ENCODE measurements around the gene NRDC. TPM values are rescaled to one million over a fixed set of nuclear protein-coding genes. Genes with fewer than 3 reads are reported as not detected.

The NRDC gene
- total and polyA plus RNA-seq, 9 of the 15 experiments (the other 6 are each of a cell fraction or from before 2014, with no cell fraction given): 102 to 371 (median 201) TPM

- no peak for TF ChIP-seq CHAMP1 (IDR thresholded peaks at IDR 0.05)
Observed at GRCh38 chr1:51858892-51859291, 19.6 kb downstream of the NRDC start (continued).

- TF ChIP-seq CAMTA2 (CRISPR knock-in tag; conservative IDR thresholded peaks at IDR 0.05) (no peak), HDAC2 (IDR thresholded peaks at IDR 0.05) (no peak), ZNF696 (CRISPR knock-in tag; conservative IDR thresholded peaks at IDR 0.05) (no peak), SMARCB1 (IDR thresholded peaks at IDR 0.05; ENCODE audit: insufficient read length, low read depth) (no peak), ZNF512 (tag; IDR thresholded peaks at IDR 0.05) (no peak), ZNF431 (CRISPR knock-in tag; IDR thresholded peaks at IDR 0.05) (no peak), HIVEP1 (CRISPR knock-in tag; IDR thresholded peaks at IDR 0.05) (no peak), HNRNPL (IDR thresholded peaks at IDR 0.05; ENCODE audit: low read depth, low read length) (no peak), ZNF57 (CRISPR knock-in tag; IDR thresholded peaks at IDR 0.05) (no peak), STAT6 (CRISPR knock-in tag; IDR thresholded peaks at IDR 0.05) (no peak), ERF (CRISPR knock-in tag; IDR thresholded peaks at IDR 0.05) (no peak), TAF1 (IDR thresholded peaks at IDR 0.05; ENCODE audit: control insufficient read depth, extremely low read depth, insufficient read depth, low read length, severe bottlenecking) (no peak)
- FAIRE-seq: no peak
- Histone ChIP-seq H3K4me1 (replicated peaks in 1 of 2; ENCODE audit: control insufficient read depth in 2 of 2, insufficient read depth in 2 of 2, low read length in 2 of 2) (peaks cover 0 to 5% of the 10 kb centered on the region in 2 experiments; a peak in 4 of 5 replicates), H3K4me3 (no peak overlapping the region), H4K20me1 (replicated peaks; ENCODE audit: control insufficient read depth, insufficient read depth, low read length) (no peaks in the 10 kb centered on the region), H3K9ac (ENCODE audit: insufficient read depth in 1 of 2, low read depth in 2 of 2, low read length in 2 of 2) (no peak overlapping the region), H3K27me3 (ENCODE audit: control insufficient read depth in 2 of 2, insufficient read depth in 2 of 2, low read length in 2 of 2) (no peaks in the 10 kb centered on the region), H3K9me3 (replicated peaks; ENCODE audit: control insufficient read depth, insufficient read depth, low read depth, low read length) (no peaks in the 10 kb centered on the region), H3K79me2 (ENCODE audit: control insufficient read depth, insufficient read depth, low read length) (peaks cover 81% of the 10 kb centered on the region), H3K36me3 (ENCODE audit: control insufficient read depth, insufficient read depth, low read length) (peaks cover 62% of the 10 kb centered on the region), H3K9me1 (ENCODE audit: control insufficient read depth, insufficient read depth, low read length) (no peaks in the 10 kb centered on the region), H3K27ac (ENCODE audit: extremely low read depth, low read depth, low read length) (no peak overlapping the region), H3K4me2 (ENCODE audit: insufficient read depth, low read length) (no peak overlapping the region), H2AFZ (ENCODE audit: low read depth, low read length) (no peak overlapping the region)
- in situ Hi-C loops (cut with MboI): no loop called here
- CTCF ChIA-PET (ENCODE audit: low intra/inter-chr PET ratio): no interaction called here
- POLR2A ChIA-PET: no interaction called here
- BruUV-seq (replicated peaks): no TSS peak
- DNase-seq (ENCODE audit: extremely low read depth in 1 of 4, low spot score in 3 of 4): no peak
- intact Hi-C loops (cut with micrococcal nuclease): no loop called here
- no peak for ATAC-seq
Observed at GRCh38 chr1:51856745-51857144, 21.8 kb downstream of the NRDC start.
